GM12873 (cell line): ENCODE measurements around the gene CASP1.

Experiments
- TF ChIP-seq, protein P1 (sequence below): IDR thresholded peaks from 2 replicates; pipeline ENCODE4 v1.5.1; 2012; ENCODE audit warnings: low read depth, mild to moderate bottlenecking, moderate library complexity, low read length, control low read depth; ENCODE audit not compliant: insufficient read depth; ENCODE audit errors: missing control alignments

The CASP1 gene

DNA sequence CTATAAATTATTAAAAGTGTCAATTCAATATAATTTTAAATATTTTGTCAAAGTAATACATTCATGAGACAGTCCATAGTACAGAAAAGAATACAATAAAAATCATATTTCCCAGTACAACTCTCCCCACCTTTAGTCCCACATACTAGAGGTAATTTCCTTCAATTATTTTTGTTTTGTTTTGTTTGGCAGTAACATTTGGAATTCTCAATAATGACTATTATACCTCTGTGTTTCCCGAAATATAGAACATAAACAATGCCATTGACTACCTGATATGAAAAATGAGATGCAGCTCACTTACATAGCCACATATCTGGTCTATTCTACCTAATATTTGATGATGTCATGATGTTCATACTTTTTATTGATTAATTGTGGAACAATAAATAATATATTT is 42.2 kb downstream of the CASP1 start:
- TF ChIP-seq, protein P1, sequence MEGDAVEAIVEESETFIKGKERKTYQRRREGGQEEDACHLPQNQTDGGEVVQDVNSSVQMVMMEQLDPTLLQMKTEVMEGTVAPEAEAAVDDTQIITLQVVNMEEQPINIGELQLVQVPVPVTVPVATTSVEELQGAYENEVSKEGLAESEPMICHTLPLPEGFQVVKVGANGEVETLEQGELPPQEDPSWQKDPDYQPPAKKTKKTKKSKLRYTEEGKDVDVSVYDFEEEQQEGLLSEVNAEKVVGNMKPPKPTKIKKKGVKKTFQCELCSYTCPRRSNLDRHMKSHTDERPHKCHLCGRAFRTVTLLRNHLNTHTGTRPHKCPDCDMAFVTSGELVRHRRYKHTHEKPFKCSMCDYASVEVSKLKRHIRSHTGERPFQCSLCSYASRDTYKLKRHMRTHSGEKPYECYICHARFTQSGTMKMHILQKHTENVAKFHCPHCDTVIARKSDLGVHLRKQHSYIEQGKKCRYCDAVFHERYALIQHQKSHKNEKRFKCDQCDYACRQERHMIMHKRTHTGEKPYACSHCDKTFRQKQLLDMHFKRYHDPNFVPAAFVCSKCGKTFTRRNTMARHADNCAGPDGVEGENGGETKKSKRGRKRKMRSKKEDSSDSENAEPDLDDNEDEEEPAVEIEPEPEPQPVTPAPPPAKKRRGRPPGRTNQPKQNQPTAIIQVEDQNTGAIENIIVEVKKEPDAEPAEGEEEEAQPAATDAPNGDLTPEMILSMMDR: no peak

DNA sequence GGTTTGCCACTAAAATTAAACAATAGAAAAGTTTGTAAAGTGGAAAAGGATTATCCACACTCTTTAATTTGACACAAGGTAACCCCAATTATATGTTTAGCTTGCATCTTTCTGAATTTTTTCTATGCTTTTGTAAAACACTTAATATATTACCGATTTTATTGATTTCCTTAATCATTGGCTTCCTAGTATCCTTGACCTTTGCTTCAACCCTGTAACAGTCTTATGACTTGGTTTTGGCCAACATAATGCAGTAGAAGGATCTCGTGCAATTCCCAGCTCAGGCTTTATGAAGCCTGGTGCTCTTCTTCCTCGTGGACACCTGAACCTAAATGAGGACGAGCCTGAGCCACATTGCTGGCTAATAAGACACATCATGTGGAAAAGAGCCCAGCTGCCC is 43.0 kb downstream of the CASP1 start:
- TF ChIP-seq, protein P1: no peak

DNA sequence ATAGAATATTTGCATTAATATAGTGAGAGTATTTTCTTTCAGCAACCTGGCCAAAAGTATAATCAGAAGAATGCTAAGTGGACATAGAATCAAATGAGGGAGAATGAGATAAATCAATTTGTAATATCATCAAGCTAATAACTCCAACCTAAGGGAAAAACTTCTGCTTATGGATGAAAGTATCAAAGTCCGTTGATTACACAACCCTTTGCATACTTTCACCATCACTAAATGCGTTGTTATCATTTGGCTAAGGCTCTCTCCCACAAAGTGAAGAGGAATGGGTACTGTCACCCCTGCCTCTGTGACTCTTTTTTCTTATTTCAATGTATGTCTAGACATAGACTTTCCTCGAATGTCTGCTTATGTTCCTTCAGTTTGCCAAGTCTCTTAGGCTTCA is 50.1 kb downstream of the CASP1 start:
- TF ChIP-seq, protein P1: no peak

DNA sequence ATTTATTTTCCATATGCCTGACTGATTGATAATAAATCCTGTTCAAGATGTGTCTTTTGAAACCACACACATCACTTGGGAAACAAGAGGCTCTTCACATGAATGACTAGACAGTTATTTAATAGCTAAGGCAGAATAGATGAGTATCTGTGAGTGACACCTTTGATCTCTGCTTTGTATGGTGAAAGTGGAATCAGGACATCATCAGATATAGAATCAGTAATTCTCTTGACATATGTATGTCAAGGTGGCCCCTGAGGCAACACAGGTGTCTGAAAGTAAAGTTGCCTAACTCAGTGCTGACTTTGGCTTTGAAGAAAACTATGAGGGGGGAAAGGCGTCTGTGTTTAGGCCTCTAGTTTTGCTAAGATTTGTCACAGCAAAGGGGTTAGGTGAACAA is 55.1 kb downstream of the CASP1 start:
- TF ChIP-seq, protein P1: no peak
